GM19463 (cell line): ENCODE data around the gene KRT14.
"Not testable (repeated sequence)": the region's sequence is repeated elsewhere in the genome, so short reads cannot be mapped to it uniquely, and the experiment has no call there.

Experiments used
- ATAC-seq: cut with Tn5 transposase; IDR thresholded peaks from one replicate; pipeline ENCODE4 v1.9.1; 2021; ENCODE audit warnings: mild to moderate bottlenecking, moderate library complexity; ENCODE audit not compliant: unreplicated experiment

Gene KRT14

DNA sequence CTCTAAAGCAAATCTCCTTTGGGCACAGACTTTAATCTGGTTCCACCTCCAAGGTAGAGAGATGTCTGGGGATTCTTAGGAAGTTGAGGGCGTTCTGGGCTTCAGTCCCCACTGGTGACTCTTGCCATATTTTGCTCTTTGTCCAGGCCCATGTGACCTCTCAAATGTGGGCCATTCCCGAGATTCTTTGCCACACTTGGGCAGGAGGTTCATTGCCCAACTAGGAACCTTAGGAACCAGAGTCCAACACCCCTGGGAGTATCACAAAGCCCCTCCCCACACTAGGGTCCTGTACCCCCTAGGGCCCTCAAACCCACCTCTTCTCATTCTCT, 6.5 kb downstream of the KRT14 start:
- no peak for ATAC-seq

DNA sequence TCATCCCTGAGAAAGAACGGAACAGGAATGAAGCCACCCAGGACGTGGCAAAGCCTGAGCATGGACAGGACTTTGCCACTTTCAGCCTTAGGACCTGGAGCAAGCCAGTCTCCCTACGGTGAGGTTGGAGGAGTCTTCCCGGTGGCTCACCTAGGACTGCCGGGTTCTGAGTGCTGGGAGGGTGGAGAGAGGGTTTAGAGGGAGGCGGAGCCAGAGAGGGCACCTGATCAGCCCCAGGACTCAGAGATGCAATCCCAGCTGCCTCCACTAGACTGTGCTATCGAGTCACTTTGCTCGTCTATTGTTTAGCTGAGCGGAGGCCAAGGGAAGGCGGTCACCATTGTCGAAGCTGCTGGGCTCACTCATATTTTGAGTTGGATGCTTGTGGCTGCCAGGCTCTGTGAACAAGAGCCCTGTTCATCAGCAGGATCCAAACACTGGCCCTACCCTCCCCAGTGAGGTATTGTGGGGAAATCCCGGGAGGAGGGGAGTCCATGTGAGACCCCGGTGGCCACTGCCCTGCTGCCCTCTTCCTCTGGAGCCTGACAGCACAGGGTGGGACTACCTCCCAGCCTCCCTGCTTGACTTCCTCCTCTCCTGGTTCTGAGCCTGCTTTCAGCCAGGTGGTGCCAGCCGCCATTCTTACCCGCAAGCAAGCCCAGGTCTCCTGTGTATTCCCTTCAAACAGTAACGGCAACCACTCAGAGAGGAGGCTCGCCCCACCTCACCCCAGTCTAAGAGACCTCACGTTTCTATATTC, 7.0 kb downstream of the KRT14 start:
- no peak for ATAC-seq

- no peak for ATAC-seq
Measured at GRCh38 chr17:41578971-41579370, 7.7 kb downstream of the KRT14 start.

- no peak for ATAC-seq
Measured at GRCh38 chr17:41578538-41578937, 8.2 kb downstream of the KRT14 start.

GRCh38 chr17:41576740-41577139, 10.0 kb downstream of the KRT14 start:
- ATAC-seq, result not testable (repeated sequence)

DNA sequence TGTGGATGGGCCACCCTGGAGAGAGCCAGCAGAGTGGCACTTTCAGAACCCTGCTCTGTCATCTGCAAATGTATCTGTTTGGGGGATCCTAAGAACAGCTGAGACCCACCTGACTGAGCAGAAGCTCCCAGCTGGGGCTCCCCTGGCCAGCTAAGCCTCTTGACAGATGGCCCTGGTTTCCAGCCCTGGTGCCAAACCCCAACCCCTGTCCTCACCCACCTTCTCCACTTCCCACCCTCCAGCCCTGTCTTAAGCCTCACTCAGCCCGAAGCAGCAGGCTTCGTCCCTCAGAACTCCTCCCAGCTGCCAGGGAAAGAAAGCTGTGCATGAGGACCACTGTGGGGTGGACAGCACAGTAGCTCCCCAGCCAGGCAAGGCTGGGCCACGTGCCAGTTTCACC, 11.4 kb downstream of the KRT14 start:
- ATAC-seq, result no peak

GRCh38 chr17:41571561-41572434, 14.9 kb downstream of the KRT14 start, which contains the start of gene KRT9:
Gene KRT9, minus strand, starts transcription at chr17:41572059. Its CDS starts 67 bp downstream, at chr17:41571992.
- no peak for ATAC-seq

- ATAC-seq, result no peak
Measured at GRCh38 chr17:41567317-41567716, 19.4 kb downstream of the KRT14 start.

- ATAC-seq, result no peak
Measured at GRCh38 chr17:41565338-41565737, 21.4 kb downstream of the KRT14 start.

DNA sequence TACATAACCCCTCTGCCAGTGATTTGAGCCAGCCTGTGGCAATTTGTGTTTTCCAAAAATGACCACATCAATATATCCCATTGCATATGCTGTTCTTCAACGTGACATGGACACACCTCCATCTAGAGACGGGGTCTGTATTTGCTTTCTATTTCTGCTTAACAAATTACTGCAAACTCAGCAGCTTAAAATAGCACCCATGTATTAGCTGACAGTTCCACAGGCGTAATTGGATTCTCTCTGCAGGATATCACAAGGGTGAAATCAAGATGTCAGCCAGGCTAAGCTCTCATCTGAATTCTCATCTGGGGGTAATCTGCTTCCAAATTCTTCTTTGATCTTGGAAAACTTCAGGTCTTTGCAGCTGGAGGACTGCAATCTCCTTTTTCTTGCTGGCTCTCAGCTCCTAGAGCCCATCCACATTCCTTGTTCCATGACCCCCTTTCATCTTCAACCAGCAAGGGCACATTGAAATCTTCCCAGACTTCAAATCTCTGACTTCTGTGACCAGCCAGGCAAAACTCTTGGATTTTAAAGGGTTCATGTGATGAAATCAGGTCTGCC, 23.0 kb downstream of the KRT14 start:
- no peak for ATAC-seq

GRCh38 chr17:41561554-41561953, 25.1 kb downstream of the KRT14 start:
- no peak for ATAC-seq

- ATAC-seq, result no peak
Measured at GRCh38 chr17:41559548-41559947, 27.1 kb downstream of the KRT14 start.

GRCh38 chr17:41556931-41557330, 29.8 kb downstream of the KRT14 start:
- no peak for ATAC-seq

DNA sequence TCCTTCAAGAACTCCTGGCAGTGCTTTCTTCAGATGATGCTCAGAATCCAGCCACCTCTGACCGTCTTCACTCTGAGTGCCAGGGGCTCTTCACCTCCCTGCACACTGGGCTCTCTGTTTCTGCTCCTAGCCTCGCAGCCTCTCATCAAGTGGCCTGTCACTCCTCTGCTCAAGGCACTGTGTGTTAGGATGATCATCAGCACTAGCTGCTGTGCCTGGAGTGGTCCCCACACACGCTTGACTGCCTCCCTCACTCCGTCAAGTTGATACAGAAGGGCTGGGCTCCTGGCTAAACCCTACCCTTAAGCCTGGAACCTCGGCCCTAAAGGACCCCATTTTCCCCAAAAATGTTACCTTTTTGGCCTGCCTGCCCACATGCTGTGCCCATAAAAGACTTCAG, 30.4 kb downstream of the KRT14 start:
- ATAC-seq, result no peak

GRCh38 chr17:41555105-41555887, 31.4 kb downstream of the KRT14 start:
- ATAC-seq, result no peak

DNA sequence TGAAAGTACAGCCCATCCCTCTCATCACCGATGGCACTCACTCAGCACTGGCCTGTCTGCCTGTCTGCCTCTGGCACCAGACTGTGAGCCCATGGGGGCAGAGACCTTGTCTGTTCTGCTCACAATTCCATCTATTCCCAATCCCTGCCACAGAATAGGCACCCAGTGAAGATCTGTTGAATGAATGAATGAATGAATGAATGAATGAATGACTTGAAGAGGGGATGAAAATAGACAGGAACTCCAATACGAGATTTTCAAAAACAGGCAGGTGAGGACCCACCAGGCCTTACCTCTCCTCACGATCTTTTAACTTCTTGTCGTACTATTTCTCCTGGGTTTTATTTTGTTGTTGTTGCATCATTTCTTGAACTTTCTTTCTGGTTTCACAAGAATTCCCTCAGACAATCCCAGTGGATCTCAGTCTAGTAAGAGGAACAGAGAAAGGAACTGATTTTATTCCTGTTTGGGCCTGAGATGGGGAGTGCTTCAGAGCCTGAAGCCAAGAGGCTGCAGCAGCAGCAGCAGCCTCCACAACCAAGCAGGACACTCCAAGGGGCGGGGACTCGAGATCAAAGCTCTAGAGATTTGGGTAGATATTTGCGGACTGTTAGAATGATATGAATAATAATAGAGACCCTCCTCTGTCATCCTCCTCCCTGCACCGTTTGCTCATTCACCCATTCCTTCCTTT, 32.6 kb downstream of the KRT14 start:
- no peak for ATAC-seq

GRCh38 chr17:41553176-41553575, 33.5 kb downstream of the KRT14 start:
- ATAC-seq, result no peak

- no peak for ATAC-seq
Measured at GRCh38 chr17:41552455-41552854, 34.2 kb downstream of the KRT14 start.

DNA sequence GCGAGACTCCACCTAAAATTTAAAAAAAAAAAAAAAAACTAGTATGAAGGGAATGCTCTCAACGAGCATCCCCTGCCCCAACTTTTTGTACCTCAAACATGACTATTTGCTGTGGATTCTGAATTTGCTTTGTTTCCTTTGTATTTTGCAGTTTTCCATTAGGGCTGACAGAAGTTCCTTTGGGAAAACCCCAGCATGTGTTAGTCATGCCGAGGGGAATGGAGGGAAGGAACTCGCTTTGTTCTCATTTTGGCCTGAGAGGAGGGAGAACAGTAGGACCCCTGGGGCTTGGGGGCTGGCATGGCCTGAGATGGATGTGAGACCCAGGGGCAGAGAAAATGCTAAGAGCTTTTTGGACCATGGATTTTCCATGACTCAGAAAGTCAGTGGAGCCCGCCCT, 35.3 kb downstream of the KRT14 start:
- no peak for ATAC-seq

DNA sequence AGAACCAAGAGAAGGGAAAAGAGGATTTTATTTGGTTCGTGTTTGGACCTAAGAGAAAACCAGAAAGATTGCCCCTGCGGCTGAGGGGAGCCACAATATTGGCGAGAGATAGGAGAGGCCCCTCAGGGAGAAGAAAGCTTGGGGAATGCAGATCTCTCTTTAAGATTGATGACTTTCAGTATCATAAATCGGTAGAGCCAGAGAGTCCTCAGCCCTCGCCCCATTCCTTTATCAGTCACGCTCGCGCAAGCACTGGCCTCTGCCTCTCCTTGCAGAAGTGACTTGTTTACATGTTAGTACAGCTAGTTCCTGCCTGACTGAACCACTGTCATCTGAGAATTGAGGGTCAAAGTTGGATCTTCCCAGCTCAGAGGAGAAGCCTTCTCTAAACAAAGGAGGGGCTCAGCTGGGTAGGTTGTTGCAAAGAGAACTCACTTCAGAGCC, 37.1 kb downstream of the KRT14 start:
- no peak for ATAC-seq
